Muscle of leg (tissue), 11 donors: ENCODE measurements around the gene CHMP1A. TPM values are rescaled to one million over a fixed set of nuclear protein-coding genes. Genes with fewer than 3 reads are reported as not detected.
A peak's percentile ranks its signal among the peaks of the same experiment; 100 is the strongest.
"Not testable (repeated sequence)": the region's sequence is repeated elsewhere in the genome, so short reads cannot be mapped to it uniquely, and the experiment has no call there.

Experiments used
- DNase-seq: peaks from one replicate; pipeline ENCODE4 v3.0.0; 2013
- H3K27ac ChIP-seq: one replicate; pipeline ENCODE4 v1.5.1; 2013; ENCODE audit warnings: mild to moderate bottlenecking, low read length, control low read depth
- H3K27me3 ChIP-seq: one replicate; pipeline ENCODE4 v1.6.1; 2013; ENCODE audit warnings: low read length; ENCODE audit not compliant: control insufficient read depth, insufficient read depth
- H3K36me3 ChIP-seq: one replicate; pipeline ENCODE4 v1.6.1; 2013; ENCODE audit warnings: low read length; ENCODE audit not compliant: control insufficient read depth, insufficient read depth
- H3K4me1 ChIP-seq: one replicate; pipeline ENCODE4 v1.6.1; 2013; ENCODE audit warnings: low read length; ENCODE audit not compliant: control insufficient read depth, insufficient read depth
- H3K4me3 ChIP-seq: one replicate; pipeline ENCODE4 v1.5.1; 2013; ENCODE audit warnings: low read length, control low read depth
- H3K9me3 ChIP-seq: replicated peaks from 2 replicates; pipeline ENCODE4 v1.6.1; 2013; ENCODE audit warnings: low read depth, low read length; ENCODE audit not compliant: control insufficient read depth
- WGBS: methylation state at CpG from one replicate; pipeline ENCODE4 v1.1.5; 2013; ENCODE audit warnings: missing lambda C conversion rate; ENCODE audit not compliant: insufficient coverage; 5-methylcytosine and 5-hydroxymethylcytosine counted together
- polyA plus RNA-seq, 8 donors: library from polyadenylated mRNA; unstranded; fragments of 120-200 nt; gene quantifications; one replicate each; pipeline versions ENCODE4 v1.2.1 to v1.2.3, GENCODE V29; 2013; ENCODE audit warnings: inconsistent platforms in 1 of 8, low replicate concordance in 1 of 8; ENCODE audit not compliant: insufficient read length in 8 of 8, insufficient read depth in 1 of 8
- total RNA-seq: library from RNA; stranded (reverse); fragments of 120-200 nt; gene quantifications from one replicate; pipeline ENCODE4 v1.2.4, GENCODE V29; 2013

CHMP1A gene
- total and polyA plus RNA-seq, 9 donors = 38.9 to 57.8 (median 52.0) TPM

GRCh38 chr16:89693289-89693731, 35.8 kb upstream of the CHMP1A start:
- Histone ChIP-seq H3K27me3 (no peaks in the 10 kb centered on the region), H3K4me3 (no peak overlapping the region), H3K36me3 (peaks cover 52% of the 10 kb centered on the region), H3K4me1 (peaks cover 23% of the 10 kb centered on the region), H3K27ac (no peak overlapping the region), H3K9me3 (no peaks in the 10 kb centered on the region)
- DNase-seq = no peak
- 86% methylated on average over 10 of the region's 11 CpGs for WGBS

- Histone ChIP-seq H3K9me3 (no peaks in the 10 kb centered on the region), H3K4me3 (no peak overlapping the region), H3K36me3 (peaks cover 52% of the 10 kb centered on the region), H3K27ac (no peak overlapping the region), H3K27me3 (no peaks in the 10 kb centered on the region), H3K4me1 (peaks cover 19% of the 10 kb centered on the region)
- no peak for DNase-seq
- 94% methylated on average over 9 of the region's 13 CpGs for WGBS
Measured at GRCh38 chr16:89691986-89692569, 34.6 kb upstream of the CHMP1A start.

- H3K27ac ChIP-seq = no peak overlapping the region
- 87% methylated on average over 12 of the region's 21 CpGs for WGBS
- peaks cover 52% of the 10 kb centered on the region for H3K36me3 ChIP-seq
- H3K9me3 ChIP-seq = no peaks in the 10 kb centered on the region
- peaks cover 14% of the 10 kb centered on the region for H3K4me1 ChIP-seq
- no peaks in the 10 kb centered on the region for H3K27me3 ChIP-seq
- H3K4me3 ChIP-seq = no peak overlapping the region
- DNase-seq = no peak
Measured at GRCh38 chr16:89691231-89691985, 33.9 kb upstream of the CHMP1A start.

GRCh38 chr16:89690392-89690901, 32.9 kb upstream of the CHMP1A start:
- Histone ChIP-seq H3K9me3 (no peaks in the 10 kb centered on the region), H3K27ac (no peak overlapping the region), H3K27me3 (no peaks in the 10 kb centered on the region), H3K4me1 (peaks cover 13% of the 10 kb centered on the region), H3K4me3 (no peak overlapping the region), H3K36me3 (peaks cover 49% of the 10 kb centered on the region)
- 92% methylated on average over 9 of the region's 16 CpGs for WGBS
- no peak for DNase-seq

- H3K36me3 ChIP-seq = peaks cover 43% of the 10 kb centered on the region
- DNase-seq = not testable (repeated sequence)
Measured at GRCh38 chr16:89689621-89690020, 32.1 kb upstream of the CHMP1A start.

GRCh38 chr16:89689142-89689541, 31.6 kb upstream of the CHMP1A start:
- Histone ChIP-seq H3K9me3 (no peaks in the 10 kb centered on the region), H3K36me3 (peaks cover 39% of the 10 kb centered on the region), H3K4me3 (no peak overlapping the region), H3K4me1 (peaks cover 13% of the 10 kb centered on the region), H3K27ac (no peak overlapping the region), H3K27me3 (no peaks in the 10 kb centered on the region)
- DNase-seq = no peak
- WGBS = 93% methylated on average over 13 of the region's 13 CpGs

More at GRCh38 chr16:89689621-89690020, 32.1 kb upstream of the CHMP1A start:
- H3K9me3 ChIP-seq, H3K27ac ChIP-seq, H3K27me3 ChIP-seq, H3K4me3 ChIP-seq: not testable (repeated sequence)
- WGBS = 83% methylated on average over 1 of the region's 4 CpGs
- peaks cover 13% of the 10 kb centered on the region for H3K4me1 ChIP-seq

GRCh38 chr16:89688395-89688794, 30.9 kb upstream of the CHMP1A start:
- H3K9me3 ChIP-seq = no peaks in the 10 kb centered on the region
- no peak for DNase-seq
- WGBS = 100% methylated on average over 1 of the region's 5 CpGs
- no peak overlapping the region for H3K4me3 ChIP-seq
- no peaks in the 10 kb centered on the region for H3K27me3 ChIP-seq
- no peak overlapping the region for H3K27ac ChIP-seq
- H3K36me3 ChIP-seq = peaks cover 33% of the 10 kb centered on the region
- peaks cover 13% of the 10 kb centered on the region for H3K4me1 ChIP-seq

GRCh38 chr16:89687092-89687940, 29.8 kb upstream of the CHMP1A start:
- Histone ChIP-seq H3K27me3 (no peaks in the 10 kb centered on the region), H3K4me3 (peak overlapping the region; percentile 72), H3K27ac (peak overlapping the region; percentile 42)

GRCh38 chr16:89686520-89687091, 29.1 kb upstream of the CHMP1A start, which contains the start of gene CDK10:
TSS of gene CDK10 (plus strand) at chr16:89686689. CDS start at chr16:89686711, 22 bp downstream.
- under 1% methylated on average over 67 of the region's 67 CpGs for WGBS
- Histone ChIP-seq H3K27ac (peak within 1 kb of the TSS; percentile 79), H3K9me3 (no peaks in the 10 kb centered on the region), H3K4me3 (peak within 1 kb of the TSS; percentile 72), H3K36me3 (peaks cover 17% of the 10 kb centered on the region), H3K4me1 (peaks cover 13% of the 10 kb centered on the region), H3K27me3 (no peaks in the 10 kb centered on the region)
- peak; percentile 93 for DNase-seq

More at GRCh38 chr16:89687092-89687940, 29.8 kb upstream of the CHMP1A start:
- 12% methylated on average over 38 of the region's 42 CpGs for WGBS
- Histone ChIP-seq H3K4me1 (peaks cover 13% of the 10 kb centered on the region), H3K9me3 (no peaks in the 10 kb centered on the region), H3K36me3 (peaks cover 24% of the 10 kb centered on the region)
- no peak for DNase-seq
